Uterine smooth muscle cell (primary cell): ENCODE measurements around the gene TCF23. TPM values are rescaled to one million over a fixed set of nuclear protein-coding genes. Genes with fewer than 3 reads are reported as not detected.

Experiments
- total RNA-seq: library from RNA; depleted of rRNA; stranded (reverse); fragments of >200 nt; gene quantifications from 2 replicates; pipeline ENCODE4 v1.2.3, GENCODE V29; 2014

TCF23 gene
- total RNA-seq = not detected in 2 replicates

DNA sequence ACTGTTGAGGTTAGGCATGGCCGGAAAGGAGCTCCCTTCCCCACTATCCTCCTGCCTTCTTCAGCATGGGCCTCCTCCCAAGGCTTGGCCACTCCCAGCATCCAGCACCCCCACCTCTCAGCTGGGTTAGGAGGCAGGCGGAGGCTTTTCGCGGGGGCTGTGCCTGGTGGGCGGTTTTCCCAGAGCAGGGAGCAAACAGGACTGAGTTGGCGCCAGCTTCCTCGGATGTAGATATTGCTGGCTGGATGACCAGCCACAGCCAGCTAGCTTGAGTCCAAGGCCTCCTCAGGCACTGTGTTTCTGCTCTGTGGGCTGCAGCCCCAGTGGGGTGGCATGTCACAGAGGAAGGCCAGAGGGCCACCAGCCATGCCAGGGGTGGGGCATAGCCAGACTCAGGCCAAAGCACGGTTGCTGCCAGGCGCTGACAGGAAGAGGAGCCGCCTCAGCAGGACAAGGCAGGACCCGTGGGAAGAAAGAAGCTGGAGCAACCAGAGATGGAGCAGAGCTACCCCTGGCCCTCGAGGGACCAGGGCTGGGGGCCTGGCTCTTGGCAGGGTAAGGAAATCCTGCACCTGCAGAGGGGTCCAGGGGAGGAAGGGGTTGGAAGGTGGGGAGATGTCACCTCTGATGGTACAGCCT, at the start of gene TCF23:
TCF23 (plus strand) TSS at position 204 of the 639 bp plus-strand sequence; CDS start at position 334, 130 bp downstream.

GRCh38 chr2:27118525-27119329, 30.1 kb upstream of the TCF23 start, which contains the start of gene CGREF1:
Gene CGREF1 (minus strand): TSS chr2:27119128. CDS start chr2:27104366, 14,762 bp downstream.

GRCh38 chr2:27123302-27124150, 25.3 kb upstream of the TCF23 start, which contains the start of gene ABHD1:
Gene ABHD1 (plus strand): TSS chr2:27123815. CDS start chr2:27123949, 134 bp downstream.

GRCh38 chr2:27133905-27134780, 14.7 kb upstream of the TCF23 start, which contains the start of gene PREB:
Gene PREB (minus strand): TSS chr2:27134636. CDS start chr2:27134421, 215 bp downstream.

GRCh38 chr2:27139310-27139709, 9.5 kb upstream of the TCF23 start, which contains the start of gene PRR30:
Gene PRR30 (minus strand): TSS chr2:27139410. CDS start chr2:27138329, 1,081 bp downstream.

Other genes starting within 250 kb of the TCF23 start
- 6.6 and 8.4 TPM in 2 replicates for gene MAPRE3, start 178.4 kb upstream of the TCF23 start, total RNA-seq
- gene TMEM214, start 116.0 kb upstream of the TCF23 start, total RNA-seq = 38.7 and 45.9 TPM in 2 replicates
- gene AGBL5, start 97.3 kb upstream of the TCF23 start, total RNA-seq = 21.2 and 23.9 TPM in 2 replicates
- gene OST4, start 77.3 kb upstream of the TCF23 start, total RNA-seq = 224 and 453 TPM in 2 replicates
- gene EMILIN1, start 70.4 kb upstream of the TCF23 start, total RNA-seq = 196 and 328 TPM in 2 replicates
- 1.2 and 3.1 TPM in 2 replicates for gene KHK, start 62.2 kb upstream of the TCF23 start, total RNA-seq
- 1.4 and 6.2 TPM in 2 replicates for gene CGREF1, start 29.9 kb upstream of the TCF23 start, total RNA-seq
- under 0.01 TPM in 2 replicates for gene ABHD1, start 25.2 kb upstream of the TCF23 start, total RNA-seq
- gene PREB, start 14.4 kb upstream of the TCF23 start, total RNA-seq = 46.4 and 50.0 TPM in 2 replicates
- not detected in 2 replicates for gene PRR30, start 9.6 kb upstream of the TCF23 start, total RNA-seq
- 140 and 237 TPM in 2 replicates for gene ATRAID, start 63.0 kb downstream of the TCF23 start, total RNA-seq
- gene SLC5A6, start 63.3 kb downstream of the TCF23 start, total RNA-seq = 19.4 and 30.4 TPM in 2 replicates
- gene CAD, start 68.4 kb downstream of the TCF23 start, total RNA-seq = 45.9 and 57.2 TPM in 2 replicates
- gene SLC30A3, start 114.0 kb downstream of the TCF23 start, total RNA-seq = 0.66 and 0.87 TPM in 2 replicates
- not detected in 2 replicates for gene DNAJC5G, start 126.4 kb downstream of the TCF23 start, total RNA-seq
- gene TRIM54, start 133.4 kb downstream of the TCF23 start, total RNA-seq = 0.33 and 0.37 TPM in 2 replicates
- 0.22 and 1.00 TPM in 2 replicates for gene UCN, start 159.4 kb downstream of the TCF23 start, total RNA-seq
- gene MPV17, start 174.1 kb downstream of the TCF23 start, total RNA-seq = 48.6 and 95.3 TPM in 2 replicates
- gene GTF3C2, start 207.8 kb downstream of the TCF23 start, total RNA-seq = 19.6 and 24.0 TPM in 2 replicates
- 26.9 and 34.5 TPM in 2 replicates for gene EIF2B4, start 221.3 kb downstream of the TCF23 start, total RNA-seq
- 149 and 170 TPM in 2 replicates for gene SNX17, start 221.6 kb downstream of the TCF23 start, total RNA-seq
- gene ZNF513, start 231.7 kb downstream of the TCF23 start, total RNA-seq = 9.0 and 11.1 TPM in 2 replicates